ENCODE data around the gene FAM107B.

GRCh38 chr10:14603534-14604102, 171.1 kb downstream of the FAM107B start:
- TF ChIP-seq CTCF (tag by site-specific recombination; IDR thresholded peaks at IDR 0.05) (no peak), ZSCAN5A (tag by site-specific recombination; IDR thresholded peaks at IDR 0.05) (no peak), ZNF792 (tag by site-specific recombination; IDR thresholded peaks at IDR 0.05) (no peak), PATZ1 (tag by site-specific recombination; IDR thresholded peaks at IDR 0.05) (no peak), ZNF639 (tag by site-specific recombination; IDR thresholded peaks at IDR 0.05) (no peak), WT1 (tag by site-specific recombination; IDR thresholded peaks at IDR 0.05) (no peak; the same call in 1 of the 2 replicates), ZNF626 (tag by site-specific recombination; IDR thresholded peaks at IDR 0.05) (no peak), YY1 (tag by site-specific recombination; IDR thresholded peaks at IDR 0.05) (no peak), ZNF561 (tag by site-specific recombination; IDR thresholded peaks at IDR 0.05; ENCODE audit: borderline replicate concordance) (no peak), ZSCAN23 (tag by site-specific recombination; IDR thresholded peaks at IDR 0.05) (no peak), ZBTB7A (tag by site-specific recombination; IDR thresholded peaks at IDR 0.05; ENCODE audit: low read depth) (no peak), TRIM28 (IDR thresholded peaks at IDR 0.05; ENCODE audit: borderline replicate concordance, low read length) (no peak)
- TF ChIP-seq, protein P1, sequence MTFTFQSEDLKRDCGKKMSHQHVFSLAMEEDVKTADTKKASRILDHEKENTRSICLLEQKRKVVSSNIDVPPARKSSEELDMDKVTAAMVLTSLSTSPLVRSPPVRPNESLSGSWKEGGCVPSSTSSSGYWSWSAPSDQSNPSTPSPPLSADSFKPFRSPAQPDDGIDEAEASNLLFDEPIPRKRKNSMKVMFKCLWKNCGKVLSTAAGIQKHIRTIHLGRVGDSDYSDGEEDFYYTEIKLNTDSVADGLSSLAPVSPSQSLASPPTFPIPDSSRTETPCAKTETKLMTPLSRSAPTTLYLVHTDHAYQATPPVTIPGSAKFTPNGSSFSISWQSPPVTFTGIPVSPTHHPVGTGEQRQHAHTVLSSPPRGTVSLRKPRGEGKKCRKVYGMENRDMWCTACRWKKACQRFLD (tag by site-specific recombination; IDR thresholded peaks at IDR 0.05): no peak
- TF ChIP-seq, protein P2, sequence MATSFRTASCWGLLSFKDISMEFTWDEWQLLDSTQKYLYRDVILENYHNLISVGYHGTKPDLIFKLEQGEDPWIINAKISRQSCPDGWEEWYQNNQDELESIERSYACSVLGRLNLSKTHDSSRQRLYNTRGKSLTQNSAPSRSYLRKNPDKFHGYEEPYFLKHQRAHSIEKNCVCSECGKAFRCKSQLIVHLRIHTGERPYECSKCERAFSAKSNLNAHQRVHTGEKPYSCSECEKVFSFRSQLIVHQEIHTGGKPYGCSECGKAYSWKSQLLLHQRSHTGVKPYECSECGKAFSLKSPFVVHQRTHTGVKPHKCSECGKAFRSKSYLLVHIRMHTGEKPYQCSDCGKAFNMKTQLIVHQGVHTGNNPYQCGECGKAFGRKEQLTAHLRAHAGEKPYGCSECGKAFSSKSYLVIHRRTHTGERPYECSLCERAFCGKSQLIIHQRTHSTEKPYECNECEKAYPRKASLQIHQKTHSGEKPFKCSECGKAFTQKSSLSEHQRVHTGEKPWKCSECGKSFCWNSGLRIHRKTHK (tag by site-specific recombination; IDR thresholded peaks at IDR 0.05): no peak

All from HEK293 (cell line).